GM11168 (cell line): ENCODE data around the gene CDH12.
"Not testable (repeated sequence)": the region's sequence is repeated elsewhere in the genome, so short reads cannot be mapped to it uniquely, and the experiment has no call there.

Experiments
- in situ Hi-C: fragments of 300-500 bp; cut with MboI; formaldehyde crosslinking; loops from one replicate; pipeline ENCODE4 v1.12.0; 2022; ENCODE audit warnings: low sequenced_read_pairs; ENCODE audit not compliant: unreplicated experiment

CDH12 gene

DNA sequence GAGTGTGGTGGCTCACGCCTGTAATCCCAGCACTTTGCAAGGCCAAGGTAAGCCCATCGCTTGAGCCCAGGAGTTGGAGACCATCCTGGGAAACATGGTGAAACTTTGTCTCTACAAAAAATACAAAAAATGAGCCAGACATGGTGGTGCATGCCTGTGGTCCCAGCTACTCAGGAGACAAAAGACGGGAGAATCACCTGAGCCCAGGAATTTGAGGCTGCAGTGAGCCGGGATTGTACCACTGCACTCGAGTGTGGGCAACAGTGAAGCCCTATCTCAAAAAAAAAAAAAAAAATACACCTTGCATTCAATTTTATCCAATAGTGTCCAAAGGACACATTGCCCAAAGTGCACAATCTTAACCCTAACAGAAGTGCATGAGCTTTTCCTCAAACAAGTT is 372.8 kb downstream of the CDH12 start:
- in situ Hi-C loops = no loop called here

- in situ Hi-C loops = no loop called here
Measured at GRCh38 chr5:22473886-22474285, 379.3 kb downstream of the CDH12 start.

- in situ Hi-C loops = no loop called here
Measured at GRCh38 chr5:22471154-22471553, 382.0 kb downstream of the CDH12 start.

DNA sequence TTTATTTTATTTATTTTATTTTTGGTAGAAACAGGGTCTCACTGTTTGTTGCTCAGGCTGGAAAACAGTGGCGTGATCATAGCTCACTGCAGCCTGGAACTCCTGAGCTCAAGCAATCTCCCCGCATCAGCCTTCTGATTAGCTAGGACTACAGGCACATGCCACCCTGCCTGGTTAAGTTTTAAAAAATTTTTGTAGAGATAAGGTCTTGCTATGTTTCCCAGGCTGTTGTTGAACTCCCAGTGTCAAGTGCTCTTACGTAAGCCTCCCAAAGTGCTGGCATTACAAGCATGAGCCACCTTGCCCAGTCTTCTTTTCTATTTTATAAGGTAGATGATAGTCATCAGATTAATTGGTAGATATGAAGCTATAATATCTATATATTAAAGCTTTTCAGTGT is 382.7 kb downstream of the CDH12 start:
- in situ Hi-C loops = no loop called here

- in situ Hi-C loops = no loop called here
Measured at GRCh38 chr5:22465616-22466015, 387.5 kb downstream of the CDH12 start.

GRCh38 chr5:22465177-22465576 is 388.0 kb downstream of the CDH12 start:
- in situ Hi-C loops = no loop called here

DNA sequence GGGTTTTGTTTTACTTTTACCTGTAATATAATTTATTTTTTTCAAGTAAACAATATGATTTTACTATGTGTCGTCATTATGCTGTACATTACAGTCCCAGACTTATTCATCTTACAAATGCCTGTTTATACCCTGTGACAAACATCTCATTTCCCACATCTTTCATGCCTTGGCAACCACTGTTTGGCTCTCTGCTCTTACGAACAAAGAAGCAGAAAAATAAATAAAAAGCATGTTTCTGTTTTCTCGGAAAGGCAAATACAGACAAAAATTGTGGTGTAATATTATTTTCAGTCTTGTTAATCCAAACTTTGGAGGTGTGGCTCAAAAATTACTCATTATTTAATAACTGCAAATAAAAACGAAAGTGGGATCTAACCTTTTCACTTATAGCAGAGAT is 393.0 kb downstream of the CDH12 start:
- in situ Hi-C loops = no loop called here

- in situ Hi-C loops = no loop called here
Measured at GRCh38 chr5:22432905-22433304, 420.2 kb downstream of the CDH12 start.

DNA sequence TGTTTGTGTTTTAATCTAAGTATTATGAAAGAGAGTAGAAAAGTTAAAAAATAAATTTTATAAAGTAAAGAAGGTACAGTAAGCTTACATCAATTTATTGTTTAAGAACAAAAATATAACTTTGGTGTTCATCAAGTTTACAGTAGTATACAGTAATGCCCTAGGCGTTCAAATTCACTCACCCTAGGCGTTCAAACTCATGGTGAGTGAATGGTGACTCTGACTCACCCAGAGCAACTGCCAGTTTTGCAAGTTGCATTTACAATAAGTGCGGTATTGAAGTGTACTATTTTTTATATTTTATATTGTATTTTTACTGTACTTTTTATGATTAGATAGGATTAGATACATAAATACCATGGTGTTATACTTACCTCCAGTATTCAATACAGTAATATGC is 421.3 kb downstream of the CDH12 start:
- in situ Hi-C loops = no loop called here

DNA sequence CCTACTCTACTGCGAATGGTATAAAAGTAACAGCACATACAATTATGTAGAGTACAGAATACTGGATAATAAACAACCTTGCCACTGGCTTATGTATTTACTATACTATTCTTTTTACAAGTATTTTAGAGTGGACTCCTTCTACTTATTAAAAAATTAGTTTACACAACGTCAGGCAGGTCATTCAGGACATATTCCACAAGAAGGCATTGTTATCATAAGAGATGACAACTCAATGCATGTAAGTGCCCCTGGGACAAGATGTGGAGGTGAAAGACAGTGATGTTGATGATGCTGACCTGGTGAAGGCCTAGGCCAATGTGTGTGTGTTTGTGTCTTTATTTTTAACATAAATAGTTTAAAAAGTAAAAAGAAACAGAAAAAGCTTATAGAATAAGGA is 421.7 kb downstream of the CDH12 start:
- in situ Hi-C loops = no loop called here

DNA sequence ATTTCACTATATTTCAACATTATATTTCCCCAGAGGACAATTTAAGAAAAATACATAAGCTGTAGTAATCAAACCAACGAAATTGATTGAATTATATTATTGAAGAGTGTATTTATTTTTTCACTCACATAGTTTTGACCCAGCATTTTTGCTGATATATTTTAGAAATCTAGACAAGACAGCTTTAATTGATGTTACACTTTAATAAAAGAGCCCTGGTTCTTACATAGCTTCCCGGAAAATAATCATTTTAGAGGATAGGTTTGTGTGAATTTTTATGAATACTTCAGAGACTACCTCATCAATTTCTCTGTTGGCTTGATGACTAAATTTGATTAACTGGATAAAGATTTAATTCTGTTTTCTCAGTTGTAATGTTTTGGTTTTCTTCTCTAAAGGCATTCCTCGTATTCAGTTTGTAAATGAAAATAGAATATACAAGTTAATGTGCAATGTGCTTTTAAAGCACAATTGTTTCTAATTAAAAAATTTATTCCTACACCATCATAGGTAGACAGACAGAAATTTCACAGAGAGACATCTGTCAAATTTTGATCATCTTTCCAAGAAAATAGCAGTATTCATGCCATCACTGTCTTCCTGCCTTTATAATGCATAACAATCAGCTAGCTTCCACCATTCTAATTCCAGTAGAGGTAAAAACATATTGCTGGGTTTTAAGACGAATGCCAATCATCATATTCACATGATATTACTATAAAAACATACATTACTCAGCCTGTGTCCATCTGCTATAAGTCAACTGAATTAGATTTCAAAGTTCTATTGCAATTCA is 441.4 kb downstream of the CDH12 start:
- in situ Hi-C loops = no loop called here

GRCh38 chr5:22391956-22392355 is 461.2 kb downstream of the CDH12 start:
- in situ Hi-C loops = no loop called here

DNA sequence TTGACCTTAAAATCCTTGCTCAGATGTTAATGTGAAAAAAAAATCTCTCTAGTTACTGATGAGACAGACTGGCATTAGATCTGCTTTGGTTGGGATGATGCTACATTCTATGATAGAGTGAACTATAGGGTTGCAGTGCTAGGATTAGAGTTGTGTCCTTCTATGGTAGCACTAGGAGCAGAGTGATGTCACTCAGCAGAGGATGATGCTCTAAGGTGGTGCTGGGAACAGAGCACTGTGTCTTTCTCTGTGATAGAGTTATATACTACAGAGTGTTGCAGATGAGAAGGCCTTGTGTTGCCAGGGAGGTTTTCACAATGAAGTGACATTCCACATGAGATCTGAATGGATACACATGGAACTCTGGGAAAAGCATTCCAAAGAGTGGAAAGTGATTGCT is 462.3 kb downstream of the CDH12 start:
- in situ Hi-C loops = no loop called here

- in situ Hi-C loops = no loop called here
Measured at GRCh38 chr5:22372826-22373660, 480.1 kb downstream of the CDH12 start.

- in situ Hi-C loops = no loop called here
Measured at GRCh38 chr5:22372376-22372775, 480.8 kb downstream of the CDH12 start.

DNA sequence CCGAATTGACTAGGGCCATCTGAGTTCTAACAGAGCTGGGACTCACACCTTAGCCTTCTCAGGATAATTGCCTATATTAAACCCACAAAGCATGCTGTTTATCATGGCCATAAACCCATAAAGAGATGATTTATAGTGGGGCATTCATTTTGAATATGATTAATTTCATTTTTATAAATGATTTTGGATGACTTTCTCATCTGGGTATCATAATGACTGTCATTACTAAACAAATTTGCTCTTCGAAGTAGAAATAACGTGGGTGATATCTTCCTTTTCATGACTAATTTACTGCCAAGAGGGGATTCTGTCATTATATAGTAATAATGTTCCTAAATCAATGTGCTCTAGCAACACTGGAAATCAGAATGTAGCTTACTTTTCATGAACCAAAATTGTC is 498.2 kb downstream of the CDH12 start:
- in situ Hi-C loops = no loop called here

DNA sequence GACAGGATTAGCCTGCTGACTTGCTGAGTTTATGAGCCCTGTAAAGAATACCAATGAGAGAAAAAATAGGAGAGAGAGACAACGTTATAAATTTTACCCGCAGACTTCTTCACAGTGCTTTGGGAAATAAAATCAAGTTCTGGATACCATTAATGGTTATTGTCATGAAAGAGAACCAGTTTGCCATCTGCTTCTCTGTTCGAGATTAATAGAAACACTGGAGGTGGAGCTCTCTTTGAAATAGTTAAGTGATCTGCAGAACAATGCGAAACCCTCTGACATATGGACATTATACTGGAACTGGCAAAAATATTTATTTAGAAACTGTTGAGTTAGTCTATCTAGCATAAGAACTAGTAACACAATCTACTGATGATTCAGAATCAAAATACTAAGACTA is 500.7 kb downstream of the CDH12 start:
- in situ Hi-C loops = no loop called here

DNA sequence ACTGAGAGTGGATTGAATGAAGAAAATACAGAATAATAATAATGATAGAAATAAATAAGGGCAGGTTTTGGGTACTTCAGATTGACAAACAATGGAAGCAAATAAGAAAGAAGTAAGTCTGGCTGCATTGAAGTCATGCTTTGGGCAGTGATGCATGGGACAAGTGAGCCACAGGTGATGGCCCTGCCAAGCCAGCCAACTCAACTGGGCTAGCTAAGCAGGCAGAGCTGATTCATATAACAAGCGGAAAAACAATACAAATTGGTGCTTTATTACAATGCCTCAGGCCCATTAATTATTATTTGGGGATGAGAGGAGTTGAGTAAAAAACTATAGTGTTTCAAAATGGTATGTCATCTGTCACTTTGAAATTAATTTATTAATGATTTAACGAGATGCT is 502.0 kb downstream of the CDH12 start:
- in situ Hi-C loops = no loop called here

- in situ Hi-C loops = no loop called here
Measured at GRCh38 chr5:22348027-22348426, 505.1 kb downstream of the CDH12 start.

- in situ Hi-C loops = no loop called here
Measured at GRCh38 chr5:22344000-22344399, 509.1 kb downstream of the CDH12 start.

DNA sequence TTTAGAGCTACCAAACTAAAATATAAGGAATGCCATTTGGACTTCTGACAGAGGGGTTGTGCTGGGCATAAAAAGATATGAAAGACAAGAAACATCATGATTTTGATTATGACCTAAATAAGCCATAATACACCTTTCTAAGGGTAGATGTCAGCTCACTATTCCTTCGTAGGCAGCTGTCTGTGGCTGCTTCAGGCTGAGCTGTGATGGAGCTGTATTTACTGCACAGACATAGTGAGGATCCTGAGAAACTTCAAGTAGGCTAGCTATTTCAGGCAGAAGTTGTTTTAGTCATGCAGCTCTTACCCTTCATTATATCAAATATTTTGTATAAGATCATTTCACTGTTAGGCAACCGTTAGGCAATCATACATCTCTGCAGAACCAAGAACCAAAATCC is 511.7 kb downstream of the CDH12 start:
- in situ Hi-C loops = no loop called here

GRCh38 chr5:22332949-22333348 is 520.2 kb downstream of the CDH12 start:
- in situ Hi-C loops = not testable (repeated sequence)
